ENCODE data around the gene CWF19L2. TPM values are rescaled to one million over a fixed set of nuclear protein-coding genes. Genes with fewer than 3 reads are reported as not detected.

CWF19L2 gene
- total RNA-seq, 1 donor from 2014 or later: 12.2 TPM

- no peak for DNase-seq (ENCODE audit: low spot score)
Measured at GRCh38 chr11:107316426-107316825, 141.2 kb downstream of the CWF19L2 start.

GRCh38 chr11:107307991-107308390 is 149.6 kb downstream of the CWF19L2 start:
- no peak for DNase-seq (ENCODE audit: low spot score)

- no peak for DNase-seq (ENCODE audit: low spot score)
Measured at GRCh38 chr11:107301878-107302277, 155.7 kb downstream of the CWF19L2 start.

GRCh38 chr11:107293677-107294344 is 163.8 kb downstream of the CWF19L2 start:
- no peak for DNase-seq (ENCODE audit: low spot score)

- no peak for DNase-seq (ENCODE audit: low spot score)
Measured at GRCh38 chr11:107282195-107282594, 175.4 kb downstream of the CWF19L2 start.

Other genes starting within 250 kb of the CWF19L2 start
- gene ALKBH8, start 107.9 kb upstream of the CWF19L2 start, total RNA-seq: 6.4 TPM
- 0.16 TPM for gene ELMOD1, start 133.3 kb upstream of the CWF19L2 start, total RNA-seq

All from mesenteric fat pad (tissue), 1 donor.